Measurements from ENCODE around the gene GARNL3. TPM values are rescaled to one million over a fixed set of nuclear protein-coding genes. Genes with fewer than 3 reads are reported as not detected.

The GARNL3 gene
- total and polyA plus RNA-seq, 2 donors (not counting 1 experiment from before 2014, with no cell fraction given) = 1.5 to 12.6 TPM

- no peak overlapping the region for H3K4me3 ChIP-seq (ENCODE audit: control extremely low read depth in 1 of 5, extremely low read depth in 1 of 5, insufficient read depth in 1 of 5, low read depth in 2 of 5, low read length in 4 of 5)
- no peaks in the 10 kb centered on the region for H3K36me3 ChIP-seq (replicated peaks in 1 of 2; ENCODE audit: control extremely low read depth in 1 of 2, control insufficient read depth in 1 of 2, extremely low read depth in 1 of 2, insufficient read depth in 2 of 2, low read length in 1 of 2)
- ChIA-PET POLR2A (no interaction called here), CTCF (no interaction called here)
- H3K4me2 ChIP-seq (replicated peaks; ENCODE audit: low read depth, low read length, poor library complexity, severe bottlenecking) = no peak overlapping the region
- no peak overlapping the region for H3K9ac ChIP-seq (ENCODE audit: low read length)
- no peak for TF ChIP-seq EZH2 (IDR thresholded peaks at IDR 0.05; ENCODE audit: borderline replicate concordance, insufficient read depth, low read depth, low read length, poor library complexity, severe bottlenecking)
- TF ChIP-seq, protein P1, sequence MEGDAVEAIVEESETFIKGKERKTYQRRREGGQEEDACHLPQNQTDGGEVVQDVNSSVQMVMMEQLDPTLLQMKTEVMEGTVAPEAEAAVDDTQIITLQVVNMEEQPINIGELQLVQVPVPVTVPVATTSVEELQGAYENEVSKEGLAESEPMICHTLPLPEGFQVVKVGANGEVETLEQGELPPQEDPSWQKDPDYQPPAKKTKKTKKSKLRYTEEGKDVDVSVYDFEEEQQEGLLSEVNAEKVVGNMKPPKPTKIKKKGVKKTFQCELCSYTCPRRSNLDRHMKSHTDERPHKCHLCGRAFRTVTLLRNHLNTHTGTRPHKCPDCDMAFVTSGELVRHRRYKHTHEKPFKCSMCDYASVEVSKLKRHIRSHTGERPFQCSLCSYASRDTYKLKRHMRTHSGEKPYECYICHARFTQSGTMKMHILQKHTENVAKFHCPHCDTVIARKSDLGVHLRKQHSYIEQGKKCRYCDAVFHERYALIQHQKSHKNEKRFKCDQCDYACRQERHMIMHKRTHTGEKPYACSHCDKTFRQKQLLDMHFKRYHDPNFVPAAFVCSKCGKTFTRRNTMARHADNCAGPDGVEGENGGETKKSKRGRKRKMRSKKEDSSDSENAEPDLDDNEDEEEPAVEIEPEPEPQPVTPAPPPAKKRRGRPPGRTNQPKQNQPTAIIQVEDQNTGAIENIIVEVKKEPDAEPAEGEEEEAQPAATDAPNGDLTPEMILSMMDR (IDR thresholded peaks at IDR 0.05) = no peak
- Mint-ChIP-seq H3K27ac (no peak overlapping the region), H3K9me3 (ENCODE audit: insufficient read depth) (no peaks in the 10 kb centered on the region), H3K27me3 (no peaks in the 10 kb centered on the region), H3K4me1 (no peaks in the 10 kb centered on the region), H3K4me3 (no peak overlapping the region)
- ATAC-seq (ENCODE audit: low read depth) = no peak
- 97% methylated on average over 5 of the region's 5 CpGs for WGBS (ENCODE audit: insufficient coverage)
- intact Hi-C loops (cut with micrococcal nuclease) = no loop called here
- peaks cover 0 to 3% (median 0%) of the 10 kb centered on the region in 3 donors for H3K9me3 ChIP-seq (ENCODE audit: control extremely low read depth in 1 of 3, control insufficient read depth in 2 of 3, insufficient read depth in 1 of 3, low read length in 2 of 3)
- H2AFZ ChIP-seq (ENCODE audit: insufficient read depth, low read depth, low read length, poor library complexity, severe bottlenecking) = no peak overlapping the region
- DNase-seq = no peak
- H3K79me2 ChIP-seq (ENCODE audit: control insufficient read depth, insufficient read depth, low read length) = no peaks in the 10 kb centered on the region
- H3K27me3 ChIP-seq (replicated peaks in 1 of 4; ENCODE audit: control extremely low read depth in 1 of 4, control insufficient read depth in 3 of 4, insufficient read depth in 4 of 4, low read length in 3 of 4) = peaks cover 0 to 3% (median 0%) of the 10 kb centered on the region in 4 experiments
- no peak overlapping the region for H3K27ac ChIP-seq (ENCODE audit: low read length in 2 of 2)
- H3K4me1 ChIP-seq (ENCODE audit: control insufficient read depth in 2 of 2, insufficient read depth in 2 of 2, low read length in 2 of 2) = no peaks in the 10 kb centered on the region
- H4K20me1 ChIP-seq (ENCODE audit: control insufficient read depth, insufficient read depth, low read length, poor library complexity, severe bottlenecking) = no peaks in the 10 kb centered on the region
These were observed 65.9 kb downstream of the GARNL3 start for GRCh38 chr9:127330501-127330900.

- intact Hi-C loops (cut with micrococcal nuclease) = no loop called here
- Histone ChIP-seq H3K79me2 (ENCODE audit: control insufficient read depth, insufficient read depth, low read length) (no peaks in the 10 kb centered on the region), H3K27ac (ENCODE audit: low read length in 2 of 2) (no peak overlapping the region), H2AFZ (ENCODE audit: insufficient read depth, low read depth, low read length, poor library complexity, severe bottlenecking) (no peak overlapping the region), H3K9ac (ENCODE audit: low read length) (no peak overlapping the region), H3K4me1 (ENCODE audit: control insufficient read depth in 2 of 2, insufficient read depth in 2 of 2, low read length in 2 of 2) (no peaks in the 10 kb centered on the region), H3K9me3 (ENCODE audit: control extremely low read depth in 1 of 3, control insufficient read depth in 2 of 3, insufficient read depth in 1 of 3, low read length in 2 of 3) (no peaks in the 10 kb centered on the region), H4K20me1 (ENCODE audit: control insufficient read depth, insufficient read depth, low read length, poor library complexity, severe bottlenecking) (no peaks in the 10 kb centered on the region), H3K36me3 (replicated peaks in 1 of 2; ENCODE audit: control extremely low read depth in 1 of 2, control insufficient read depth in 1 of 2, extremely low read depth in 1 of 2, insufficient read depth in 2 of 2, low read length in 1 of 2) (no peaks in the 10 kb centered on the region), H3K4me2 (replicated peaks; ENCODE audit: low read depth, low read length, poor library complexity, severe bottlenecking) (no peak overlapping the region), H3K27me3 (replicated peaks in 1 of 4; ENCODE audit: control extremely low read depth in 1 of 4, control insufficient read depth in 3 of 4, insufficient read depth in 4 of 4, low read length in 3 of 4) (no peaks in the 10 kb centered on the region), H3K4me3 (ENCODE audit: control extremely low read depth in 1 of 5, extremely low read depth in 1 of 5, insufficient read depth in 1 of 5, low read depth in 2 of 5, low read length in 4 of 5) (no peak overlapping the region)
- H3K4me3 Mint-ChIP-seq = no peak overlapping the region
- H3K27ac Mint-ChIP-seq = no peak overlapping the region
- no peaks in the 10 kb centered on the region for H3K4me1 Mint-ChIP-seq
- POLR2A ChIA-PET = no interaction called here
- no peak for ATAC-seq (ENCODE audit: low read depth)
- H3K27me3 Mint-ChIP-seq = no peaks in the 10 kb centered on the region
- H3K9me3 Mint-ChIP-seq (ENCODE audit: insufficient read depth) = no peaks in the 10 kb centered on the region
- no peak for DNase-seq
- whole genome bisulfite sequencing (ENCODE audit: insufficient coverage) = 100% methylated on average over 4 of the region's 5 CpGs
- TF ChIP-seq, protein P1 (IDR thresholded peaks at IDR 0.05) = no peak
- TF ChIP-seq EZH2 (IDR thresholded peaks at IDR 0.05; ENCODE audit: borderline replicate concordance, insufficient read depth, low read depth, low read length, poor library complexity, severe bottlenecking) = no peak
- CTCF ChIA-PET = no interaction called here
These were observed 68.9 kb downstream of the GARNL3 start for GRCh38 chr9:127333221-127334064.
